Adrenal gland (tissue), 19 donors: ENCODE data around the gene MIA2. TPM values are rescaled to one million over a fixed set of nuclear protein-coding genes. Genes with fewer than 3 reads are reported as not detected.
A peak's percentile ranks its signal among the peaks of the same experiment; 100 is the strongest.

ENCODE experiments used
- DNase-seq, 7 donors: peaks; one replicate each; pipeline ENCODE4 v3.0.0-alpha.2; 2019 to 2020
- H3K27ac ChIP-seq, 5 donors: fragments of 200-600 bp; sonication (generic) in 4 of 5; 1 replicate in 3 of 5; 2 replicates in 2 of 5; pipeline versions ENCODE4 v1.5.1 to v1.8.0; 2016 to 2020; ENCODE audit warnings: mild to moderate bottlenecking in 1 of 5
- H3K27me3 ChIP-seq: fragments of 200-600 bp; 2 replicates; pipeline ENCODE4 v1.8.0; 2021
- H3K36me3 ChIP-seq, 2 donors: fragments of 200-600 bp; replicated peaks in 1 of 2; 1 replicate in 1 of 2; 2 replicates in 1 of 2; pipeline versions ENCODE4 v1.5.1 to v1.8.0; 2018 to 2022
- H3K4me1 ChIP-seq, 2 donors: fragments of 200-600 bp; replicated peaks in 1 of 2; 1 replicate in 1 of 2; 2 replicates in 1 of 2; pipeline versions ENCODE4 v1.5.1 to v1.8.0; 2018 to 2021
- H3K4me3 ChIP-seq, 4 donors: fragments of 200-600 bp; sonication (generic) in 3 of 4; one replicate each; pipeline ENCODE4 v1.5.1; 2016 to 2018
- H3K9me3 ChIP-seq, 3 donors: fragments of 200-600 bp; sonication (generic) in 1 of 3; replicated peaks in 1 of 3; 1 replicate in 2 of 3; 2 replicates in 1 of 3; pipeline versions ENCODE4 v1.5.1 to v1.8.0; 2016 to 2021
- POLR2A ChIP-seq, 2 donors: fragments of 450-650 bp; IDR thresholded peaks; one replicate each; pipeline ENCODE4 v1.6.1; 2017; ENCODE audit warnings: antibody characterized with exemption in 2 of 2, mild to moderate bottlenecking in 2 of 2, moderate library complexity in 1 of 2
- WGBS, 4 donors: extraction: QIAGEN DNeasy Blood & Tissue Kit in 2 of 4; methylation state at CpG; one replicate each; pipeline versions ENCODE4 v1.1.5 to v1.1.7; 2013 to 2017; 5-methylcytosine and 5-hydroxymethylcytosine counted together
- intact Hi-C, 2 donors: fragments of 100-400 bp; cut with DNase I; formaldehyde crosslinking; loops; one replicate each; pipeline versions ENCODE4 v1.14.1 to v1.15.0; 2022 to 2023
- long read RNA-seq, 10 donors: library from polyadenylated mRNA in 3 of 10; unstranded in 2 of 10; stranded (forward) in 1 of 10; transcript quantifications; one replicate each; pipeline ENCODE4 v2.0.0 and lab custom pipeline, GENCODE V29; 2021 to 2026
- polyA plus RNA-seq, 3 donors: library from polyadenylated mRNA; stranded (reverse); fragments of 200-250 nt in 2 of 3; fragments of 350-450 nt in 1 of 3; fragmentation: Illumina TruSeq in 1 of 3; extraction: RNeasy Lipid Tissue Mini Kit (QIAGEN cat#74804) in 1 of 3; gene quantifications; one replicate each; pipeline ENCODE4 v1.2.3, GENCODE V29; 2013 to 2014
- total RNA-seq, 9 donors: library from RNA; depleted of rRNA in 4 of 9; stranded (reverse); fragments of >200 nt in 4 of 9; fragments of 120-200 nt in 1 of 9; fragmentation: NEBNext Ultra II Directional in 1 of 9; extraction: Animal tissue kit (Norgen Biotek cat#: 25700) in 1 of 9; gene quantifications; one replicate each; pipeline versions ENCODE4 v1.1.0 to v1.2.4, GENCODE V29; 2013 to 2023
- TF ChIP-seq, protein P1 (sequence below), 6 experiments: fragments of 450-650 bp in 4 of 6; fragments of 200-600 bp in 2 of 6; sonication (generic) in 1 of 6; IDR thresholded peaks; 1 replicate in 5 of 6; 2 replicates in 1 of 6; pipeline versions ENCODE4 v1.5.1 to v1.8.0; 2016 to 2021; ENCODE audit warnings: antibody characterized with exemption in 6 of 6, mild to moderate bottlenecking in 2 of 6, moderate library complexity in 1 of 6
- donor health status: healthy with polysubstance abuse.
- donor health status: Bipolar disorder and iron deficiency.
- donor health status: DM: yes; HTN: yes; CAD: no.
- donor health status: DM: no; HTN: no; CAD: no.
- donor health status: DM: no; HTN: no; CAD: no.
- donor health status: DM: yes; HTN: yes; CAD: no.

Gene MIA2, protein sequence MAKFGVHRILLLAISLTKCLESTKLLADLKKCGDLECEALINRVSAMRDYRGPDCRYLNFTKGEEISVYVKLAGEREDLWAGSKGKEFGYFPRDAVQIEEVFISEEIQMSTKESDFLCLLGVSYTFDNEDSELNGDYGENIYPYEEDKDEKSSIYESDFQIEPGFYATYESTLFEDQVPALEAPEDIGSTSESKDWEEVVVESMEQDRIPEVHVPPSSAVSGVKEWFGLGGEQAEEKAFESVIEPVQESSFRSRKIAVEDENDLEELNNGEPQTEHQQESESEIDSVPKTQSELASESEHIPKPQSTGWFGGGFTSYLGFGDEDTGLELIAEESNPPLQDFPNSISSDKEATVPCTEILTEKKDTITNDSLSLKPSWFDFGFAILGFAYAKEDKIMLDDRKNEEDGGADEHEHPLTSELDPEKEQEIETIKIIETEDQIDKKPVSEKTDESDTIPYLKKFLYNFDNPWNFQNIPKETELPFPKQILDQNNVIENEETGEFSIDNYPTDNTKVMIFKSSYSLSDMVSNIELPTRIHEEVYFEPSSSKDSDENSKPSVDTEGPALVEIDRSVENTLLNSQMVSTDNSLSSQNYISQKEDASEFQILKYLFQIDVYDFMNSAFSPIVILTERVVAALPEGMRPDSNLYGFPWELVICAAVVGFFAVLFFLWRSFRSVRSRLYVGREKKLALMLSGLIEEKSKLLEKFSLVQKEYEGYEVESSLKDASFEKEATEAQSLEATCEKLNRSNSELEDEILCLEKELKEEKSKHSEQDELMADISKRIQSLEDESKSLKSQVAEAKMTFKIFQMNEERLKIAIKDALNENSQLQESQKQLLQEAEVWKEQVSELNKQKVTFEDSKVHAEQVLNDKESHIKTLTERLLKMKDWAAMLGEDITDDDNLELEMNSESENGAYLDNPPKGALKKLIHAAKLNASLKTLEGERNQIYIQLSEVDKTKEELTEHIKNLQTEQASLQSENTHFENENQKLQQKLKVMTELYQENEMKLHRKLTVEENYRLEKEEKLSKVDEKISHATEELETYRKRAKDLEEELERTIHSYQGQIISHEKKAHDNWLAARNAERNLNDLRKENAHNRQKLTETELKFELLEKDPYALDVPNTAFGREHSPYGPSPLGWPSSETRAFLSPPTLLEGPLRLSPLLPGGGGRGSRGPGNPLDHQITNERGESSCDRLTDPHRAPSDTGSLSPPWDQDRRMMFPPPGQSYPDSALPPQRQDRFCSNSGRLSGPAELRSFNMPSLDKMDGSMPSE (N-terminal part only)
- total RNA-seq (10 to 100 TPM; 24.8 to 62.0 (median 42.9) TPM), polyA plus RNA-seq (10 to 100 TPM; 25.0 to 60.0 (median 39.2) TPM)
- long read RNA-seq, donor 1, partial matches to known transcripts, result 11 of 13 reads
- long read RNA-seq, donor 1, other reads (novel, unspliced or antisense), result 0 of 13 reads
- long read RNA-seq, donor 2, partial matches to known transcripts, result 0 of 1 reads
- long read RNA-seq, donor 2, other reads (novel, unspliced or antisense), result 0 of 1 reads
- long read RNA-seq, donor 3, partial matches to known transcripts, result 7 of 9 reads
- long read RNA-seq, donor 3, other reads (novel, unspliced or antisense), result 0 of 9 reads
- long read RNA-seq, donor 4, partial matches to known transcripts, result 8 of 19 reads
- long read RNA-seq, donor 4, other reads (novel, unspliced or antisense), result 11 of 19 reads
- long read RNA-seq, donor 5, partial matches to known transcripts, result 1 of 71 reads
- long read RNA-seq, donor 5, other reads (novel, unspliced or antisense), result 69 of 71 reads
- long read RNA-seq, donor 6, partial matches to known transcripts, result 5 of 17 reads
- long read RNA-seq, donor 6, other reads (novel, unspliced or antisense), result 12 of 17 reads
- long read RNA-seq, donor 7, result 0 reads
- long read RNA-seq, donor 8, partial matches to known transcripts, result 5 of 10 reads
- long read RNA-seq, donor 8, other reads (novel, unspliced or antisense), result 0 of 10 reads
- long read RNA-seq, donor 9, partial matches to known transcripts, result 13 of 17 reads
- long read RNA-seq, donor 9, other reads (novel, unspliced or antisense), result 0 of 17 reads
- long read RNA-seq, donor 10, partial matches to known transcripts, result 5 of 7 reads
- long read RNA-seq, donor 10, other reads (novel, unspliced or antisense), result 0 of 7 reads

DNA sequence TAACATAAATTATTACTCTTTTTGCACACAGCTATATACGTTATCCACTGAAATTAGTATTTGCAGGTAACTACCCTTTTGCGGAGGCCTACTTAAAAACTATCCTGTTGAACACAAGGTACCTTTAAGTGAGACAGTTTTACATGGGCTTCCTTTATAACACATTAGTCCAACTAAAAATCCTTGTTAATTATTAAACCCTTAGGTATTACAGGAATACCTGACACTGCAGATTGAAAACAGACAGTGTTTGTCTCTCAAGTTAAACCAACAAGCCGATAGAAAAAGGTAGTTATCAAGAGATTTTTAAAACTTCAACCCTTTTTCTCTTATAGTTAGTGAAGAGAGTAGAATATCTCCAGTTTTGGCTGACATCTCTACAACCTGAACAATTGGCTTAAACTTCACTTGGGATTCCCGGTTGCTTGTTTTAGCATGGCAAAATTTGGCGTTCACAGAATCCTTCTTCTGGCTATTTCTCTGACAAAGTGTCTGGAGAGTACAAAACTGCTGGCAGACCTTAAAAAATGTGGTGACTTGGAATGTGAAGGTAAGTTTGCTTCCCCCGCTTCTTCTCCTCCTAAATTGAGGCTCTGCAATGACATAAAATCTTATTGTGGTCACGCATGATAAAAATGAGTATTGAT is at the start of gene MIA2:
Gene MIA2 (plus strand): TSS at position 236 of the 647 bp plus-strand sequence. CDS start 200 bp downstream, at position 436.
- Histone ChIP-seq H3K27ac (peak within 1 kb of the TSS in 2 of 5 donors; percentile 10 to 20), H3K27me3 (no peaks in the 10 kb centered on the region), H3K4me1 (peaks cover 6 to 10% of the 10 kb centered on the region in 2 donors), H3K4me3 (peak within 1 kb of the TSS in 1 of 4 donors; percentile 24), H3K36me3 (no peaks in the 10 kb centered on the region), H3K9me3 (no peaks in the 10 kb centered on the region)
- intact Hi-C loops, result no loop called here
- TF ChIP-seq, protein P1, sequence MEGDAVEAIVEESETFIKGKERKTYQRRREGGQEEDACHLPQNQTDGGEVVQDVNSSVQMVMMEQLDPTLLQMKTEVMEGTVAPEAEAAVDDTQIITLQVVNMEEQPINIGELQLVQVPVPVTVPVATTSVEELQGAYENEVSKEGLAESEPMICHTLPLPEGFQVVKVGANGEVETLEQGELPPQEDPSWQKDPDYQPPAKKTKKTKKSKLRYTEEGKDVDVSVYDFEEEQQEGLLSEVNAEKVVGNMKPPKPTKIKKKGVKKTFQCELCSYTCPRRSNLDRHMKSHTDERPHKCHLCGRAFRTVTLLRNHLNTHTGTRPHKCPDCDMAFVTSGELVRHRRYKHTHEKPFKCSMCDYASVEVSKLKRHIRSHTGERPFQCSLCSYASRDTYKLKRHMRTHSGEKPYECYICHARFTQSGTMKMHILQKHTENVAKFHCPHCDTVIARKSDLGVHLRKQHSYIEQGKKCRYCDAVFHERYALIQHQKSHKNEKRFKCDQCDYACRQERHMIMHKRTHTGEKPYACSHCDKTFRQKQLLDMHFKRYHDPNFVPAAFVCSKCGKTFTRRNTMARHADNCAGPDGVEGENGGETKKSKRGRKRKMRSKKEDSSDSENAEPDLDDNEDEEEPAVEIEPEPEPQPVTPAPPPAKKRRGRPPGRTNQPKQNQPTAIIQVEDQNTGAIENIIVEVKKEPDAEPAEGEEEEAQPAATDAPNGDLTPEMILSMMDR (IDR thresholded peaks at IDR 0.05), result no peak
- TF ChIP-seq POLR2A (IDR thresholded peaks at IDR 0.05), result no peak
- WGBS, 4 donors, result 58 to 73% (median 69%) methylated on average over 7 of the region's 7 CpGs
- no peak for DNase-seq

DNA sequence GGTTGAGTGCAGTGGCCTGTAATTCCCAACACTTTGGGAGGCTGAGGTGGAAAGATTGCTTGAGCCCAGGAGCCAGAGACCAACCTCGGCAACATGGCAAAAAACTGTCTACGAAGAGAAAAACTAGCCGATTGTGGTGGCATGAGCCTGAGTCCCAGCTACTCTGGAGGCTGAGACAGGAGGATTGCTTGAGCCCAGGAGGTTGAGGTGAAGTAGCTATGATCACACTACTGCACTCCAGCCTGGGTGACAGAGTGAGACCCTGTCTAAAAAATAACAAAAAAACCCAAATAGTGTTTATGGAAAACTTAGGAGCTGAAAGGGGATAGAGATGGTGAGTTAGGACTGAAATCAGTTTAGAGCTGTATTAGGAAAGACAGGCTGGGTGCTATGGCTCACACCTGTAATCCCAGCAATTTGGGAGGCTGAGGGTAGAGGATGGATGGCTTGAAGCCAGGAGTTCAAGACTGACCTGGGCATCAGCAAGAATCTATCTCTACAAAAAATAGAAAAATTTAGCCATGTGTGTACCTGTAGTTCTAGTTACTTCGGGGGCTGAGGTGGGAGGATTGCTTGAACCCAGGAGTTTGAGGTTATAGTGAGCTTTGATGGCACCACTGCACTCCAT is 49.0 kb upstream of the MIA2 start:
- Histone ChIP-seq H3K4me1 (no peaks in the 10 kb centered on the region), H3K9me3 (no peaks in the 10 kb centered on the region), H3K27me3 (no peaks in the 10 kb centered on the region), H3K36me3 (peaks cover 0 to 41% of the 10 kb centered on the region in 2 donors), H3K27ac (no peak overlapping the region), H3K4me3 (no peak overlapping the region)
- TF ChIP-seq POLR2A (IDR thresholded peaks at IDR 0.05), result no peak
- TF ChIP-seq, protein P1 (IDR thresholded peaks at IDR 0.05), result no peak
- no peak for DNase-seq
- WGBS, 4 donors, result 93 to 98% (median 95%) methylated on average over 4 of the region's 4 CpGs
- intact Hi-C loops, result loop anchor here in 1 of 2 donors (10.0 kb wide), 1 partner anchor 80 kb away; no protein-coding TSS in a partner anchor
